ENCODE data around the gene AIFM1.
A peak's percentile ranks its signal among the peaks of the same experiment; 100 is the strongest.

The AIFM1 gene

DNA sequence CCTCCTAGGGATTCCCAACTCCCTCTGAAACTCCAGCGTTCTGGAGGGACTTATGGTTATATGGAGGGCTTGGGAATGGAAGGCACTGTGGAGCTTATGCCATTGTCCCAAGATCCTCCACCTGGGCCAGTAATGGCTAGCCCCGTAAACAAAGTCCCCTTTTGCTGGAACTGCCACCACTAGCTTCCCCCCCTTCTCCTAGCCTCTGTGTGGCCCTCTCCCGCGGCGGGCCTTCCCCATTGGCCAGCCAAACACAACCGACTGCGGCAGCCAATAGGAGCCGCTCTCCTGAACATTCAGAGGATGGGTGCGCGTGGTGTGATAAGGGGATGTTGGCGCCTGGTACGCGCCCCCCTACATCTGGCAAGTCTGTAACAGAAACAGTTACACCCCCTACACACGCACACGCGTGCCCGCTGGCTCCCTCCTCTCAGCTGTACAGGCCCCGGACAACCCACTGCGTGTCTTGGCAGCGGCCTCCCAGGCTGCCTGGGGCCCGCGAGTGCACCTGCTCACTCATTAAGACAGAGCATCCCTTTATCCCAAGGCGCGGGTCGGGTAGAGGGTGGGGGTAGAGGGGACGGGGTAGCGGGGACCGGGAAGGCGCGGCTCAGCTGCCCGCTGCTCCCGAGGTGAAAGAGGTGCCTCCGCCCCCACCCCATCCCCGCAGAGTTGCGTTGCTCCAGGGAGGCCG lies 5.3 kb upstream of the AIFM1 start:
- DNase-seq (ENCODE audit: low spot score), result peak; percentile 38

DNA sequence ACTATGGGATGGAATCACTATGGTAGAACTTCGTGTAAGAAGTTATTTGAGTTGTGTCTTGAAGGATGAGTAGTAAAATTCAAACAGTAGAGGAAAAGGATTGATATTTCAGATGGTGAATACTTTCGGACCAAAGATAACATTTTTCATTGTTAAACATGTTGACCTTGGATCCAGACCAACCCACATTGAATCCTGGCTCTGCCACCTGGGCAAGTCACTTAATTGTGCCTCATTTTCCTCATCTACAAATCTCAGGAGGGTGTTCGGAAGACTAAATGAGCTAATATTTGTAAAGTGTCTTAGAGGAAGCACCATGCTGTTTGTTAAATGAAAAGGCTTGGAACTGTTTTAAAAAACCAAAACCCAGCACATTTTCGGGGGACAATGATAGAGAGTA lies 1.4 kb upstream of the AIFM1 start:
- no peak for DNase-seq (ENCODE audit: low spot score)

DNA sequence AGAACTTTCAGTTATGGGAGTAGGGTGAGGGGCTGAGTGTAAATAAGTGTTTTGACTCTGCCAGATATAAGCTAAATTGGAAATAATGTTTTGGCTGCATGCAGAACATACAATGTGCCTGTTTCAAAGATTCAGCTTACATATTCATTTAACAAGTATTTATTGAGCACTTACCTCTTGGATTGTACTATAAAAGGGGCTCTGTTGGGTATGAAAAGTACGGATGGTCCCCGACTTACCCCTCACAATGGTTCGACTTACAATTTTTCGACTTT lies 799 bp upstream of the AIFM1 start:
- DNase-seq (ENCODE audit: low spot score), result no peak

DNA sequence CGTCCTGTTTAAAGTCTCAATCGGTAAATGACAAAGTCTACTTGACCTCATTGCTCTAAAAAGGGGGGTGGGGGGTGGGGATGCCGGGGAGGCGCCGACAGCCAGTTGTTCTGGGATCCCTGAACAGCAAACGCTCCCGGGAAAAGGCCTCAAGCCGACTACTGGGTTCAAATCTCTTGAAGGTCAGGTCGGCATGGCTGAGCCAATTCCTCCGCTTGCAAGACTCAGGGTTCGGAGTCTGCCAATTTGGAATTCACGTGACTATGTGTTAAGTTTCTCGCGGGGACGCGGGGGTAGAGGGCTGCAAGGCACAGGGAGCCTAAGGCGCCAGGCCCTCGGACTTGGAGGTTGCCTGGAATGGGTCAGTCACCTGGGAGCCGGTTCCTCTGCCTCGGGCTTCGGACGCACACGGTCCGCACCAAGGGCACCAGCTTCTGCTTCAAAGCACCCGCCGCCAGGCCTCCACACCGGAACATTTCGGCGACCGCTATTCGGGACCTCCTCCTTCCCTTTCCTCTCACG lies 399 bp downstream of the AIFM1 start:
- DNase-seq (ENCODE audit: low spot score), result peak; percentile 26

DNA sequence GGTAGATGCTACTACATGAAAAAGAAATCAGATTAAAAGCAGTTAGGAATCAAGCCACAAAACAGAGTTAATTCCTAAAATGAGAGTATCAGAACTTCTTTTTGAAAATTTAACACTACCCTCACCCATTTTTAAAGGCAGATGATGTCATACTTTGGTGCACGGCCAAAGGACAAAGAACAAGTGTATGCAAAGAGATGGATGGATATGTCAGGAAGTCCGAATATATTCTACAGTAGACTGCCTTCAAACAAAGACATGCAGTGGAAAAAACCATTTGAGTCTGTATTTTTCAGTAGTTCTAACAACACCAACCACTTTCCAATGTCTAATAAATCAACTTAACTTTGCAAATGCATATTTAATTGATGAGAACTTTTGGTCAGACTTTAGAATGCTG lies 2.2 kb downstream of the AIFM1 start:
- no peak for DNase-seq (ENCODE audit: low spot score)

DNA sequence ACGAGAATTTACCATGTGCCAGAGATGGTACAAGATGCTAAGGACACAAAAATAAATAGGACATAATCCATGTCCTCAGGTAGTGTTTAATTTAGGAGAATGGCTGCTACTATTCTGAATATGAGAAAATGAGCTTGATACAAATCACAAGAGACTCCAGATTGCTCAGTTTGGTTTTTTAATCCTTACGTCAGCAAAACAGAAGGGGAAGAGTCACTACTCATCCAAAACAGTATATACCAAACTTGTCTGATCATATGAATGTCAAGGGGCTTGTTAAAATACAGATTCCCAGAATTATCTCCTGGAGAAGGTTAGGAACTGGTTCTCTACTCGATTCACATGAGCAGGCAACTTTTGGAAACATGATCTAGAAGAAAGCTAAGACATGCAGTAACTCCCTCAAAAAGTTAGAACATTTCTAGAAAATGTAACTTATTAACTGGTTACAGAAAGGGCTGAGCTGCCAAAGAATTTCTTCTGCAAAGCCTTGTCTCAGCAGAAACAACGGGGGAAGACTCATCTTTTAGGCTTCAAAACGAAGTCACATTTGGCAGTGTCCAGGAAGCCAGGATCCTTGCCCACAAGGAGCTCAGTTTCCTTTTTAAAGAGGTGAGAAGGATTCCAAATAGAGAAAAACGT lies 3.4 kb downstream of the AIFM1 start:
- DNase-seq (ENCODE audit: low spot score), result no peak

DNA sequence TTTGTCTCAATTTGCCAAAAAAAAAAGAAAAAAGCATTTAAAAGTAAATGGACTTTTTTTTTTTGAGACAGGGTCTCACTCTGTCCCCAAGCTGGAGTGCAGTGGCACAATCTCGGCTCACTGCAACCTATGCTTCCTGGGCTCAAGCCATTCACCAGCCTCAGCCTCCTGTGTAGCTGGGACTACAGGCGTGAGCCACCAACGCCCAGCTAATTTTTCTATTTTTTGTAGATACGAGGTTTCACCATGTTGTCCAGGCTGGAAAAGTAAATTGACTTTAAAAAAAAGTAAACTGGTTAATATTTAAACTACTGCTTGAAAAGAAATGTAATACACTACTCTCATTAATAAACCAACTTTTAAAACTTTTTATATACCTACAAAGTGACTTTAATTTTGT lies 5.9 kb downstream of the AIFM1 start:
- no peak for DNase-seq (ENCODE audit: low spot score)

DNA sequence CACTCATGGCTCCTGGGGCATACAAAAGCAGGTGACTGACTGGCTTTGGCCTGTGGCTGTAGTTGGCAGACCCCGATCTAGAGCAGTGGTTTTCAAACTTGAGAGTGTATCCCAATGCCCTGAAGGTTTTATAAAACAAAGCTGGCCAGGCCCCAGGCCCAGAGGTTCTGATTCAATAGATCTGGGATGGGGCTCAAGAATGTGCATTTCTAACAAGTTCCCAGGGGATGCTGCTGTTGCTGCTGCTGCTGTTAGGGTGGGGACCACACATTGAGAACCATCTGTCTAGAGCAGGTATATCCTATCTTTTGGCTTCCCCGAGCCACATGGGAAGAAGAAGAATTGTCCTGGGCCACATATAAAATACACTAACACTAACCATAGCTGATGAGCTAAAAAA lies 7.3 kb downstream of the AIFM1 start:
- no peak for DNase-seq (ENCODE audit: low spot score)

DNA sequence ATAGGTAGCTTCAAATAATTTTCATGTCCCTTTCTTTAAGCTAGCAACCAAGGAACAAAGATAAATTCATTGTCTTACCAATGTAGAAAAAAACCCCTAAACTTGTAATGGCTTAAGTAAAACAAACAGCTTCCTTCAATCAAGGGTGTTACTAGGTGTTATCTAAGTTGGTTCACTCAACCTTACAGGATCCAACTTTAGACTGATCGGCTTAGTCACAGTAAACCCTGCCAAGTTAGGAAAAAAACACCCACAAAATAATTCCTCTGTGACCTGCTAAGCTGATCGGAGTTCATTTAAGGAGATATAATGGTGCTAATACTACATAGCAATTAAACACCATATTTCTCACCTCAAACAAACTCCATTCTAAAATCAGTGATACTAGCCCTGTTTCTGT lies 10.1 kb downstream of the AIFM1 start:
- DNase-seq (ENCODE audit: low spot score), result no peak

DNA sequence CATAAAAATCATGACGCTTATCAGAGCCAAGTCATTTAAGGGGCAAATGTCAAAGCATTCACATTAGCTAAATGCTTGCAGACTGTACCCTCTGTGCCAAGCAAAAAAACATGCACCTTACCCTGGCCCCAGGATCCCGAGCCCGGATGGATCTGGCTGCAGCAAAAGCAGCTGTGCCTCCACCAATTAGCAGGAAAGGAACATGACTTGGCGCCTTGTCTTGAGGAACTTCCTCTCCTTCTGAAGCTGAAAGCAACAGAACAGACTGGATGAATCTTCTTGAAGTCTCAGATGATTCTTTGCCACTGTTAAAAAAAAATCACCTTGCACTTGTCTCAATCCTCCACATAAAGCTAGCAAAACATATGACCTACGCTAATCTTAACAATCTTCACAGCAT lies 18.0 kb downstream of the AIFM1 start:
- no peak for DNase-seq (ENCODE audit: low spot score)

DNA sequence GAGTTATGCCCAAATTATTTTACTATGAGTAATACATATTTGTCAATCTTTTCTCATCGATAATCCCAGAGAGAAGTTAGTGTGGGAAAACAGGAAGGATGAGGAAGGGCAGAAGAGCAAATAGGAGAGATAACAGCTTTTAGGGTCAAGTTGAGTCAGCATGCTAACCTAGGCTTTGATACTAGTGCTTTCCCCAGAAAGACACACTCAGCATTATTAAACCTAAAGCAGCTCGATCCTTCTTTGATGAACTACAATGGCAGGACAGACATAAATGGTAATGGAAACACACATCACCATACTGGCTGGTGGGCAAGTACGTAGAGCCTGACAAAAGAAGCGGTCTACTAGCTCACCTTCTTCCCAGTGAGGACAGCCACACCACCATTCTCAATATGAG lies 20.5 kb downstream of the AIFM1 start:
- DNase-seq (ENCODE audit: low spot score), result no peak

DNA sequence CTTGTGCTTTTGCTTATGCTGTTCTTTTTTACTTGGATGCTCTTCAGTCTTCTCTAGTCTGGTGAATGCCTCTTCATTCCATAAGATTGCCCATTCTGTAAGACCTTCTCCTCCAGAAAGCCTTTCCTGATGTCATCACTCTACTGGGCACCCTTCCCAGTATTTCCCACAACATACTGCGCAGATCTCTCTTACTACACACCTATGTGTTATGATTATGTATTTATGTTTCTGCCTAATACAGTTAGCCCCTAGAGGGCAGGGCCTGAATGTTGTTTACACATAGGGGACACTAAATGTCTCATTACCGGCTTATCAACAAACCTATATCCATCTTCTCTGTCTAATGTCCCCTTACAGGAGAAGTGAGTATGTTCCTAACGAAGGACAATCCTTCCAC lies 21.1 kb downstream of the AIFM1 start:
- peak; percentile 11 for DNase-seq (ENCODE audit: low spot score)

DNA sequence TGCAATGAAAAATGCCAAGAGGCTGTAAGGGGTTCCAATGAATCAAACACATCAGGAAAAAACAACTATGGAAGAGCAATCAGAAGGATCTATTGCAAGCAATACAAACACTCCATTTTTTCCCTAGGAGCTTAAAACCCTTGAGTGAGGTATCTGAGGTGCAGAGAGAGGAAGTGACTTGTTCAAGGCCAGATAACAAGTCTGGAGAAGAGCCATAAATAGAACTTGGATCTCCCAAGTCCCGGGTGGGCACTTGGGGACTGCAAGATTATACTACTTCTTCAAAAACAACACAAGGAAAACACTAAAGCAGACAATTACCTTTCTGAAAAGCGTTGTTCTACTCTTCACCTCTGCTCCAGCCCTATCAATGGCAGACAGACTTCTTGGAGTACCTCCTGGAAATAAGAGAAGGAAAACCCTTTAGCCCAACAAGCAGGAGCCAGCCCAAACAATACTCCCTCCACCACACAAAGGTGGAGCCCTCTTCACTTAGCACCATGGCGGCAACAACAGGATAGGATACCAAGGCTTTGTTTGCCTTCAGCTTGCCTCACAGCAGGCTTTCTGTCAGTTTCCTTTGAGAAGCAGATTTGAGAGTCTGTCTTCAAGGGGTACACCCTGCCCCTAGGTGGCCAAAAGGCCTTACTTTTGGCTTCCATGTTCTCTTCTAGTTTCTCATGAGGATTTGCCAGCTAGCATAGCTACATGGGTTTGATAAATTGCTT lies 26.0 kb downstream of the AIFM1 start:
- DNase-seq (ENCODE audit: low spot score), result no peak

DNA sequence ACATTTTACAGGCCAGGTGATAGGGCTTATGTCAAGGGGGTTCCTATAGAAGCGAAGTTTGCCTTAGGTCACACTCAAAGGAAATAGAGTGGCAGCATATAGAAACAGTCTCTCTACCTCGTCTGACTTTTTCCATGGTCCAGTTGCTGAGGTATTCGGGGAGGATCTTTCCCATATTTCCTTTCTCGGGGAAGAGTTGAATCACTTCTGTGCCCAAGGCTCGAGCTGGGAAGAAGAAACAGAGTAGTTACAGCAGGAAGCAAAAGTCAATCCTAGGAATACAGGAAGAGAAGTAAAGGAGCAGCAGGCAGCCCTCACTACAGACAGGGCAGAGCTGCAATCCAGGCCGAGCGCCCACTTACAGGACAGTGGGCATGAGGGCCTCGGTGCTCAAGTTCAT lies 28.7 kb downstream of the AIFM1 start:
- DNase-seq (ENCODE audit: low spot score), result no peak

DNA sequence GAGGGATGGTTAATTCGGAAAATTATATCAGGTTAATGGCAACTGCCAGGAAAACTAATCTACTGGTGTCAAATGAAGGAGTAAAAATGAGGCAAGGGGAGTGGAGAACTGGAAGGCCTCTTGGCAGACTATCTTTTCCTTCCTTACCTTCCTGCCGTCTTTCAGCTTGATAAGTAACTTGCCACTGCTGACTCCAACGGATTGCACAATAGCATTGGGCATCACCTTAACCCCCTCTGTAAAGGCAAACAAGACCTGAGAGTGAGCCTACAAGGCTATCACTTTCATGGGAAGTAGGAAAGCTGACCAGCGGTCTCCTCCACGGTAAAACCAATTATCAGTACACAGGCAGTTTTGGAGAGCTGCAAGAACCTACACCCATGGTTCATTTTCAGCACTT lies 29.1 kb downstream of the AIFM1 start:
- no peak for DNase-seq (ENCODE audit: low spot score)

DNA sequence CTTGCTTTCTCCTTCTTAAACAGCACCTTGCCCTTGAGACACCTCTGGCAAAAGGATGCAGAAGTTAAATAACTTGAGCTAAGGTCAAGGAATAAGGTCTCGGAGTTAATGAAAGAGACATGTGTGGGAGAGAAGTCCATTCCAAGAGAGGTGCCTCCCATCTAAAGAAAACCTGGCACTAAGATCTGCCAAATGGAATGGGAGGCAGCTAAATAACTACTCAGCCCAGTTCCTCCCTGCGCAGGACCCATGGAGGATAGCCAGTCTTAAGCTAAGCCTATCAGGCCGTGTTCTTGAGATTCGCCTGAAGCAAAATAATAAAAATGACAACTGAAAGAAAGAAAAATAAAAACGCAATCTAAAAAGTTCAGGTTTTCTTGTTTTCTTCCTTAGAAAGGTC lies 34.7 kb downstream of the AIFM1 start:
- DNase-seq (ENCODE audit: low spot score), result no peak

DNA sequence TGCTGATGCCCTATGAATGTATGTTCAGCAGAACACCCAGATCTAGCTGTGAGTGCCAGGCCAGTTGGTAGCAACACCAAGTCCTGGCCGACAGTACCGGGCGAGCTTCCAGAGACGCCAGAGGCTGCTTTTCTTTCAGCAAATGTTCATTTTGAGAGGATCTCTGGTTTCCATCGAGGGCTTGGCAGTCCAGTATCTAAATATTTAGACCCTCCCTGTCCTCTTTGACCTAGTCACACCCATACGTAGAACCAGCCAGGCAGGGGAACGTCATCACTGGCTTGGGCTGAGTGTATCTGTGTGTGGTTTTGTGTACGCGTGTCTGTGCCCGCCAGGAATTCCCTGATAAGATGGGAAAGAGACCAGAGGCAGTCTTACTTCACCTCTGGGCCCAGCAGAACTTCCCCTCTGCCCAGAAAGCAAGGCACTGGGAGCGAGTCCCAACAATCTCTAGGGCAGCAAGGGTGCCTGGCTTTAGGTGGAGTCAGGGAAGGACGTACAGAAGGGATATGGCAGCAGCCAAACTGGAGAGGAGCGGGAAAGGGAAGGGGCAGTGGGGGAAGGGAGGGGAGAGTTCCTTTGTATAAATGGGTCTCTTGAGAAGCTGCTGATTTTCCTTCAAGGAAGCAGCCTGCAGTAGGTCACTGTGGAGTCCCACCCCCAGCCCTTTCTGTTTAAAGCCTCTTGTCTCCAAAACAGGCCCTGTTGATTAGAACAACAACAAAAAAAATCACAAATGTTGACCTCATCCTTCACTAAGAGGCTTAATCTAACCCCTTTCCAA lies 40.4 kb downstream of the AIFM1 start:
- DNase-seq (ENCODE audit: low spot score), result no peak

DNA sequence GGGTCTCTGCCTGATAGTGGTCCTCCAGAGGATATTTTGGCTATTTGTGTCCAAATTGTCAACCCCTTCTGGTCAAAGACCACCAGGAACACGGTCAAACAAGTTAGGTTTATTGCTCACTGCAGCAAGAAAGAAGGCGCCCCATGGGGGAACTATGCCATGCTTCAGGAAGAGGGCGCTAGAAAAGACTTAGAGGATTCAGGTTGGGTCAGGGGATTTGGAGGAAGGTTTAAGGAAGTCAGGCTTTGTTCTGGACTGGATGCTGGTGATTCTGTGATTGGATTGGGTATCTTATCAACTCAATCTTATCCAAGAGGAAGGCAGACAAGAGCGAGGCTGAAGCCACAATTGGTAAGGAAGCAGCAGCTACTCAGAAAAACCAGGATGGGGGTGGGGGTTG lies 41.1 kb downstream of the AIFM1 start:
- DNase-seq (ENCODE audit: low spot score), result no peak

DNA sequence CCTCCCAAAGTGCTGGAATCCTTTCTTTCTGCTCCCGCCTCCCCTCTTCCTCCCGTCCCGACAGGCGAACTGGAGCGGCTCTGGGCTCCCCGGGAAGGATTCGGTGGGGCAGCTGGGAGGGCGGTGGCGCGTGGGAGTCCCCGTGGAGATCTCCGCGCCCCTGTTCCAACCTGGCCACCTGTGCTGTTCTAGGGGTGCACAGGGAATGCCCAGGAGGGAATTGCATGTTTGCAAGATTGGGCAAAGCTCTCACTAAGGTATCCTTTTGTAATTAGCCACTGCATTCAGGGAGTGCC lies 44.2 kb downstream of the AIFM1 start:
- no peak for DNase-seq (ENCODE audit: low spot score)

DNA sequence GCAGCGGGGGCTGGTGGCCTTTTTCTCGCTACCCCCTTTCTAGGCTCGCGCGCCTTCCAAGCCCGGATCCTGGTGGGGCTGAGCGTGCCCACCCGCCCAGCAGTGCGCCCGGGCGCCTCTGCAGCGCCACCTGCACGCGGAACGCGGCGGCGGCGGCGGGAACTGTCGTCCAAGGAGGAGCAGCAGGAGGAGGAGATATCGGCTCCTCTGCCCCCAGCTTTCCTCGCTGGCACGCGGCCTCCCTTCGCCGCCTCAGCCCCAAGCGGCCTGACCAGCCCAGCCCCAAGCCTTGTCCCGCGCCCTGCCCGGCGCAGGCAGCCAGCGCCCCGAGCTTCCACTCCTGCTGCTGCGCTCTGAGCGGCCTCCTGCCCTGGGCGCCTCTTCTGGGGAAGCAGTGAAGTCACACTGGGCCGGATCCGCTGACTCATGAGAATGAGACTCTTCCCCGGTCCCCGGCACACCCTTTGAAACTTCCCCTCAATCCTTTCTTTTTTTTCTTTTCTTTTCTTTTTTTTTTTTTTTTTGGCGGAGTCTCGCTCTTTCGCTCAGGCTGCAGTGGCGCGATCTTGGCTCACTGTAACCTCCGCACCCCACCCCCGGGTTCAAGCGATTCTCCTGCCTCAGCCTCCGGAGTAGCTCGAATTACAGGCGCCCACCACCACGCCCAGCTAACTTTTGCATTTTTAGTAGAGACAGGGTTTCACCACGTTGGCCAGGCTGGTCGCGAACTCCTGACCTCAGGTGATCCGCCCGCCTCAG lies 44.7 kb downstream of the AIFM1 start:
- DNase-seq (ENCODE audit: low spot score), result peak; percentile 49

DNA sequence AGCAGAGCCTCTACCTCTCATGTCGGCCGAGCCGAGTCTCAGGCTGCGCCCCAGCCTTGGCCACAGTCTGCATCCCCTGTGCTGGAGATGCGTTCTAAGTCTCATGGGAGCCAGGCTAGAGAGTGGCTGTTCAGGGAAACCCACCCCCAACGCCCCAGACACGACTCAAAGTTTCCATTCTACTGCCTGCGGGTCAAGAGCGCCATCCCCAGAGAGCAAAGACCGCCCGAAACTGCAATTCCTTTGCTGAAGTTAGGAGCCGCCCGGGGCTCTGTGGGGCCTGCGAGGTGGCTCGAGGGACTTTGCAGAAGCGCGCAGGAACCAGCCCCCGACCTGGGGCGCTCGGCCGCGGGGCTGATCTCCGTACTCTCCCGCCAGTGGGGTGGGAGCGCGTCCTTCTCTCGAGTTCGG lies 45.3 kb downstream of the AIFM1 start:
- no peak for DNase-seq (ENCODE audit: low spot score)

DNA sequence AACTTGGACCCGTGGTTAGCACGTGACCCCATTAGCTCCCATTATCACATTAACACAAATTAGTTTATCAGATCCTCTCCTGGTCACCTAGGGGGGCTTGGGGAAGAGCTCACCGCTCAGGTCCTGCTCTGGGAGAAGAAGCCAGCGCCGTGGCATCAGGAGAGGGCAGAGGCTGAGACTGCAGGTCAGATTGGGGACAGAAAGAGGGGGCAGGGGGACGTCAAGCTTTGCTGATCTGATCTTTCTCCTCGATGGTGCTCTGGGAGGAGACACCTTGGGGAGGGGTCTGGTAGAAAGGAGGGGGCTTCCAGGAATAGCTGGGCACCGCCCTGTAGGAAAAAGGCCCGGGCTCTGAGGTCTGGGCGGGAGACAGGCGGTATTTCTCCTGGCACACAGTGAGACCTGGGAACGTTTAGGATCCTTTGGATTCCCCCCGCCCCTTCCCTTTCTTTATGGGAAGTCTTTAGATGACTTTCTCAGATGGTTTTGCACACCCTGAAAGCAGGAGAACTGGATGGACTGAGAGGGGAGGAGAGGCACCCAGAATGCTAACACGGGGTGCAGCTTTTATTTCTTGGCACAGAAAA lies 46.2 kb downstream of the AIFM1 start:
- DNase-seq (ENCODE audit: low spot score), result no peak
